Pancreas (tissue), 10 donors: ENCODE measurements around the gene UBXN1. TPM values are rescaled to one million over a fixed set of nuclear protein-coding genes. Genes with fewer than 3 reads are reported as not detected.

Experiments
- ATAC-seq, 4 donors: fragments of 200-7000 bp; cut with Tn5 transposase; one replicate each; pipeline versions ENCODE4 v1.8.0 to v1.9.1; 2020; ENCODE audit warnings: mild to moderate bottlenecking in 4 of 4, moderate library complexity in 4 of 4
- DNase-seq, 6 donors: peaks; one replicate each; pipeline ENCODE4 v3.0.0-alpha.2; 2020
- FAIRE-seq: peaks from 2 replicates; lab custom pipeline; 2012; peaks lifted over from hg19 to GRCh38; lab: Jason Lieb, UNC
- H3K27ac ChIP-seq, 4 donors: fragments of 200-600 bp; sonication (generic); 1 replicate in 3 of 4; 2 replicates in 1 of 4; pipeline versions ENCODE4 v1.5.0 to v1.8.0; 2020
- H3K27me3 ChIP-seq, 4 donors: fragments of 200-600 bp; one replicate each; pipeline ENCODE4 v1.8.0; 2021
- H3K36me3 ChIP-seq, 3 donors: fragments of 200-600 bp; sonication (generic) in 1 of 3; one replicate each; pipeline versions ENCODE4 v1.5.0 to v1.8.0; 2020 to 2021
- H3K4me1 ChIP-seq, 3 donors: fragments of 200-600 bp; one replicate each; pipeline ENCODE4 v1.8.0; 2021
- H3K4me3 ChIP-seq, 4 donors: fragments of 200-600 bp; sonication (generic) in 2 of 4; one replicate each; pipeline versions ENCODE4 v1.5.0 to v1.8.0; 2020 to 2021
- H3K9me3 ChIP-seq, 4 donors: fragments of 200-600 bp; one replicate each; pipeline ENCODE4 v1.8.0; 2021
- CTCF ChIP-seq, 4 donors: fragments of 200-600 bp; sonication (generic) in 3 of 4; IDR thresholded peaks; one replicate each; pipeline versions ENCODE4 v1.5.0 to v1.8.0; 2021; ENCODE audit warnings: antibody characterized with exemption in 4 of 4
- WGBS, 2 donors: extraction: QIAGEN DNeasy Blood & Tissue Kit; methylation state at CpG; one replicate each; pipeline ENCODE4 v1.1.7; 2013; 5-methylcytosine and 5-hydroxymethylcytosine counted together
- intact Hi-C, 3 donors: fragments of 100-400 bp; cut with DNase I; formaldehyde crosslinking; loops; one replicate each; pipeline versions ENCODE4 v1.11.1 to v1.14.2; 2022
- polyA plus RNA-seq, 2 donors: library from polyadenylated mRNA; stranded (reverse); fragments of 200-250 nt; gene quantifications; one replicate each; pipeline ENCODE4 v1.2.3, GENCODE V29; 2013
- total RNA-seq, 6 donors: library from RNA; stranded (reverse); fragmentation: NEBNext Ultra II Directional in 4 of 6; extraction: Animal tissue kit (Norgen Biotek cat#: 25700) in 4 of 6; gene quantifications; one replicate each; pipeline versions ENCODE4 v1.2.1 to v1.2.4, GENCODE V29; 2021 to 2023
- donor health status: healthy with polysubstance abuse.
- donor health status: DM: no; HTN: no; CAD: no; lungs with moderate emphysema.
- donor health status: DM: no; HTN: no; CAD: no.
- donor health status: control.
- donor health status: control.
- donor health status: Bipolar disorder and iron deficiency.
- donor health status: DM: yes; HTN: yes; CAD: no.
- donor health status: DM: no; HTN: no; CAD: no.
- donor health status: DM: no; HTN: no; CAD: no.
- donor health status: DM: yes; HTN: yes; CAD: no.

Gene UBXN1
- total and polyA plus RNA-seq, 8 donors, result 37.7 to 104 (median 60.0) TPM

GRCh38 chr11:62648967-62649364 is 29.9 kb downstream of the UBXN1 start:
- ATAC-seq, result no peak
- H3K27ac ChIP-seq, result no peak overlapping the region
- no peak overlapping the region for H3K4me3 ChIP-seq
- 86 to 90% methylated on average over 11 of the region's 11 CpGs for WGBS, 2 donors
- DNase-seq, result peak in 2 of 6 donors; percentile 24 to 43
- no peaks in the 10 kb centered on the region for H3K27me3 ChIP-seq
- peaks cover 6 to 21% (median 16%) of the 10 kb centered on the region in 3 donors for H3K4me1 ChIP-seq
- H3K36me3 ChIP-seq, result peaks cover 0 to 14% (median 3%) of the 10 kb centered on the region in 3 donors
- no peak for FAIRE-seq
- intact Hi-C loops, result no loop called here
- no peaks in the 10 kb centered on the region for H3K9me3 ChIP-seq
- no peak for TF ChIP-seq CTCF (IDR thresholded peaks at IDR 0.05)

DNA sequence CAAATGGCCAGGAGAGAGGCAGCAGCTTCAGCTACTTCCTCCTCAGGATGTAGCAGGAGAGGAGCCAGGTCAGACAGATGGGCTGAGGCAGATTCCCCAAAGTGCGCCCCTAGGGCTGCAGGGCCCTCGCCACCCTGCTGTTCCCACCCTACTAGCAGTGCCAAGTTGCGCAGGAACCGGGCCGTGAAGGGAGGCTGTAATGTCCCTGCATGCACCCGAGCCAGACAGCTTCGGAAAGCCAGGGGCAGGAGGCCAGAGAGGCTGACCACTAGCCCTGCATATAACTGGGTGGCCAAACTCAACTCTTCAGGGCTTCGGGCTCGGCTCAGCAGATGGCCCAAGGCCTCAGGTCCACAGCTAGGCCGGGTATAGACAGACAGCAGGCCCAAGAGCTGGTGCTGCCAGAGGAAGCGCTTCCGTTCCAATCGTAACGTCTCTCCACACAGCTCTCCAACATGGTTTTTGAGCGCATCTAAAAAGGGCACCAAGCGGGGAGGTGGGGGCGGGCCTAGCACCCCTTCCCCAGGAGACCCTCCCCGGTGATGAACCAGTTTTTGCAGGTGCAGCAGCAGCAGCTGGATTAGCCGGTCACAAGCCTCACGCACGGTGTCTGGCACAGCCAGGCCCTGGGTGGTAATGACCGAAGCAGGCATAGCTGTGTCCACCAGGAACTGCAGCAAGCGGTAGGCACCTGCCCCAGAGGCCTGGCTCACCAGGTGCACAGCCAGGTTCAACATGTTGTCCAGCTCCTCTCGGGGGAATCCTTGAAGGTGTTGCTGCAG is 30.5 kb downstream of the UBXN1 start:
- Histone ChIP-seq H3K4me3 (no peak overlapping the region), H3K27ac (no peak overlapping the region), H3K9me3 (no peaks in the 10 kb centered on the region), H3K27me3 (no peaks in the 10 kb centered on the region), H3K36me3 (peaks cover 0 to 14% (median 3%) of the 10 kb centered on the region in 3 donors), H3K4me1 (peaks cover 6 to 21% (median 16%) of the 10 kb centered on the region in 3 donors)
- FAIRE-seq (no peak), ATAC-seq (no peak), DNase-seq (peak in 1 of 6 donors; percentile 42)
- no peak for TF ChIP-seq CTCF (IDR thresholded peaks at IDR 0.05)
- intact Hi-C loops, result no loop called here
- WGBS, 2 donors, result 89 to 94% methylated on average over 24 of the region's 24 CpGs

DNA sequence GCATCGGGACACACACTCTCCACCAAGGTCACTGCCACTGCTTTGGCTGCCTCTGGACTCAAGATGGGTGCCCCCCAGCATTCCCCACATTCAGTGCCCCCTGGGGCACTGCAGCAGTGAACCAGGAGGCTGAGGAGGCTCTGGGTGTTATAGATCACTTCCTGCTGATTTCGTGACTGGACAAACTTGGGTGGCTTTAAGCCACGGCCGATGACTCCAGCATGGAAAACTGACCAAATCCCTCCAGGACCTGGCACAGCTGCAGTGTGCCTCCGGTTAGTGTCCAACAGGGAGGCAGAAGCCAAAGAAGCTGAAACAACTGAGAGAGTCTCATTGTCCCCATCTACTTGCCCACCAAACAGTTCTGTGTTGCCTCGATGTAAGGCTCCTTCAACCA is 31.3 kb downstream of the UBXN1 start:
- 49 to 59% methylated on average over 6 of the region's 6 CpGs for WGBS, 2 donors
- H3K27ac ChIP-seq, result peak overlapping the region in 1 of 4 donors; percentile 10
- H3K27me3 ChIP-seq, result no peaks in the 10 kb centered on the region
- FAIRE-seq, result no peak
- peaks cover 0 to 14% (median 3%) of the 10 kb centered on the region in 3 donors for H3K36me3 ChIP-seq
- peak in 1 of 4 donors; percentile 0 for ATAC-seq
- H3K9me3 ChIP-seq, result no peaks in the 10 kb centered on the region
- intact Hi-C loops, result no loop called here
- DNase-seq, result no peak
- no peak for TF ChIP-seq CTCF (IDR thresholded peaks at IDR 0.05)
- peak overlapping the region in 1 of 4 donors; percentile 82 for H3K4me3 ChIP-seq
- H3K4me1 ChIP-seq, result peaks cover 6 to 21% (median 16%) of the 10 kb centered on the region in 3 donors

DNA sequence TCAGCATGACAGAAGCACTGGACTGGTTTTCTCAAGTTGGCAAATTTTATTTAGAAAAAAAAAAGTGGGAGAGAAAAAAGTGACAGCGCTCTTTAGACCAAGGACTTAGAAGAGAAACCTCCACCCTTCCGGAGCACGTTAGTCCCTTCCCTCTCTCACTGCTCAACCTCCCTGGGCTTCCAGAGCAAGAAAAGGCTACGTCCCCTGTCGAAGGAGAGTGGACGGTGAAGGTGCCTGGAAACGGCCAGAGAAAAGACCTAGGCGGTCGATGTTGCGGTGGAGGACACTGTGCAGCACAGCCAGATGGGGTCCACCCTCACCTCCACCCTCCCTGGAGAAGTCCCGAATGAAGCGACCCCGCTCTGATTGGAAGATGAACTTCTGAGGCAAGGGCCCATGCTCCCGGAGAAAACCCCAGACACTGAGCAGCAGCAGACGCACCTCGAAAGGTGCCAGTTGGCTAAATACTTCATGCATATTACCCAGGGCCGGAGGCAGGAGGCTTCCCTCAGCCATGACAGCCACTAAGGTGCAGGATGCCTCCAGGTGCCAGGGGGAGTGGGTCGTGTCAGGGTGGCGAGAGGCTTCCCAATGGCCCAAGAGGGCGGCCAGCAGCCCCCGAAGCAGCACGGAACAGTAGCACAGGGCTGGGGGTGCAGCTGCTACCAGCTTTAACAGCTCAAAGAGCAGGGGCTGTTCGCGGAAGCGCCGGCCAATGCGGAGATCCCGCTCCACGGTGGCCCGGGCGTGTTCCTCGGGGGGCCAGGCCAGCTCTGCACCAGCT is 31.9 kb downstream of the UBXN1 start:
- DNase-seq (peak in 4 of 6 donors; percentile 28 to 81 (median 52)), FAIRE-seq (no peak), ATAC-seq (peak; percentile 4 to 13 (median 8))
- H3K27me3 ChIP-seq, result no peaks in the 10 kb centered on the region
- peak overlapping the region in 2 of 4 donors; percentile 82 to 89 for H3K4me3 ChIP-seq
- H3K9me3 ChIP-seq, result no peaks in the 10 kb centered on the region
- peaks cover 0 to 14% (median 3%) of the 10 kb centered on the region in 3 donors for H3K36me3 ChIP-seq
- TF ChIP-seq CTCF (IDR thresholded peaks at IDR 0.05), result no peak
- H3K27ac ChIP-seq, result peak overlapping the region in 1 of 4 donors; percentile 10
- intact Hi-C loops, result no loop called here
- H3K4me1 ChIP-seq, result peaks cover 6 to 20% (median 15%) of the 10 kb centered on the region in 3 donors
- WGBS, 2 donors, result 34 to 50% methylated on average over 32 of the region's 32 CpGs
